Prostate gland (tissue), 2 donors: ENCODE measurements around the gene ARHGAP24.

ENCODE experiments used
- CTCF ChIP-seq, 4 experiments: fragments of 200-600 bp in 2 of 4; fragments of 450-650 bp in 2 of 4; sonication (generic) in 2 of 4; IDR thresholded peaks; 1 replicate in 3 of 4; 2 replicates in 1 of 4; pipeline ENCODE4 v1.5.1; 2016 to 2019; ENCODE audit warnings: antibody characterized with exemption in 4 of 4, mild to moderate bottlenecking in 2 of 4, moderate library complexity in 2 of 4
- POLR2A ChIP-seq: fragments of 450-650 bp; IDR thresholded peaks from one replicate; pipeline ENCODE4 v1.6.1; 2016; ENCODE audit warnings: antibody characterized with exemption, mild to moderate bottlenecking

GRCh38 chr4:85919200-85919887 is 444.4 kb downstream of the ARHGAP24 start:
- TF ChIP-seq CTCF (IDR thresholded peaks at IDR 0.05) (no peak), POLR2A (no peak)
